Measurements from ENCODE around the gene TERT. TPM values are rescaled to one million over a fixed set of nuclear protein-coding genes. Genes with fewer than 3 reads are reported as not detected.

Gene TERT
- total RNA-seq, 2 donors from 2014 or later, result 7.1 to 9.8 TPM

DNA sequence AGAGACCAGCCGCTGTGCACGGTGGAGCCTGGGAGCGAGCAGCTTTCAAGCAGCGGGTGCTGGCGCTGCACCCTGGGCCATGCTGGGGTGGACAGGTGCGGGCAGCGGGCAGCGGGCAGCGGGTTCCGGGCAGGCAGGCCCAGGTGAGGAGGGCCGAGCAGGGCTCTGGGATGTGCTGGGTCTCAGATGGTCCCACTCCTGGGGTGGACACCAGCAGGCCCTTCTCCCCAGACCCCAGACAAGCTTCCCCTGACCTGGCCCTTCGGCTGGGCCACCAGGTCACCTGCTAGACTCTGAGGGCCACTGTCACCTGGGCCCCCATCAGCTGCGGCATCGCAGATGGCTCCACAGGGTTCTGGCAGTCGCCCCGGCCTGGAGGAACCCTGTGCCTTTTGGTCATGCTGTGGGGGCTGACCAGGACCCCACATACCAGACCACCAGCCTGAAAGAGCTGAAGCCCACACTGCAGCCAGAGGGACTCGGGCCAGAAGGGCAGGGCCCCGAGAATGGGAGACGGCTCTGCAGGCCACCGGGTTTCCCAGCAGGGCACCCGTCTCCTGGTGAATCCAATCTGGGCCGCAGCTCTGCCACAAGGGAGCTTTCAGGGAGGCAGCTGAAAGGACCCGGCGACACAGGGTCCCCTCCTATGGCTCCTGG, 91.4 kb downstream of the TERT start:
- H3K4me3 Mint-ChIP-seq, result no peak overlapping the region
- H3K27ac ChIP-seq (ENCODE audit: low read depth, low read length), result no peak overlapping the region
- no peak overlapping the region for H3K9ac ChIP-seq (ENCODE audit: extremely low read depth, low read length, poor library complexity, severe bottlenecking)
- no peak overlapping the region for H3K27ac Mint-ChIP-seq
- no peaks in the 10 kb centered on the region for H3K9me3 Mint-ChIP-seq
- H3K9me3 ChIP-seq (ENCODE audit: control insufficient read depth, low read length), result no peaks in the 10 kb centered on the region
- no peak overlapping the region for H3K4me3 ChIP-seq (ENCODE audit: low read length)
- H3K4me1 Mint-ChIP-seq, result peaks cover 5% of the 10 kb centered on the region
- no peaks in the 10 kb centered on the region for H3K36me3 ChIP-seq (ENCODE audit: control insufficient read depth, insufficient read depth, low read length)
- 88 to 95% methylated on average over 19 to 24 of the region's 24 CpGs for WGBS, 2 experiments (ENCODE audit: insufficient coverage in 1 of 2, insufficient read length in 1 of 2)
- H3K27me3 Mint-ChIP-seq (ENCODE audit: insufficient read depth), result peaks cover 3% of the 10 kb centered on the region
- H3K36me3 Mint-ChIP-seq (ENCODE audit: low read depth), result no peaks in the 10 kb centered on the region
- TF ChIP-seq, protein P1, sequence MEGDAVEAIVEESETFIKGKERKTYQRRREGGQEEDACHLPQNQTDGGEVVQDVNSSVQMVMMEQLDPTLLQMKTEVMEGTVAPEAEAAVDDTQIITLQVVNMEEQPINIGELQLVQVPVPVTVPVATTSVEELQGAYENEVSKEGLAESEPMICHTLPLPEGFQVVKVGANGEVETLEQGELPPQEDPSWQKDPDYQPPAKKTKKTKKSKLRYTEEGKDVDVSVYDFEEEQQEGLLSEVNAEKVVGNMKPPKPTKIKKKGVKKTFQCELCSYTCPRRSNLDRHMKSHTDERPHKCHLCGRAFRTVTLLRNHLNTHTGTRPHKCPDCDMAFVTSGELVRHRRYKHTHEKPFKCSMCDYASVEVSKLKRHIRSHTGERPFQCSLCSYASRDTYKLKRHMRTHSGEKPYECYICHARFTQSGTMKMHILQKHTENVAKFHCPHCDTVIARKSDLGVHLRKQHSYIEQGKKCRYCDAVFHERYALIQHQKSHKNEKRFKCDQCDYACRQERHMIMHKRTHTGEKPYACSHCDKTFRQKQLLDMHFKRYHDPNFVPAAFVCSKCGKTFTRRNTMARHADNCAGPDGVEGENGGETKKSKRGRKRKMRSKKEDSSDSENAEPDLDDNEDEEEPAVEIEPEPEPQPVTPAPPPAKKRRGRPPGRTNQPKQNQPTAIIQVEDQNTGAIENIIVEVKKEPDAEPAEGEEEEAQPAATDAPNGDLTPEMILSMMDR (conservative IDR thresholded peaks at IDR 0.05), result no peak
- H3K4me1 ChIP-seq (ENCODE audit: control insufficient read depth, insufficient read depth, low read length), result no peaks in the 10 kb centered on the region
- H3K27me3 ChIP-seq (ENCODE audit: control insufficient read depth, insufficient read depth, low read length, poor library complexity, severe bottlenecking), result peaks cover 9% of the 10 kb centered on the region
- no peak for DNase-seq

Small RNA genes within 50 kb of the gene (microRNA-seq; reads per million reads assigned to microRNA genes)
- gene MIR4457 (ENCODE audit: borderline microRNAs expressed), result not detected

Other genes with a start within 250 kb of the TERT start
- 10 to 100 TPM; 58.9 to 61.6 TPM for gene SLC12A7, start 183.0 kb downstream of the TERT start, total RNA-seq
- gene SLC6A19, start 93.5 kb downstream of the TERT start, total RNA-seq, result under 1 TPM; 0.09 to 0.15 TPM
- gene SLC6A18, start 69.7 kb downstream of the TERT start, total RNA-seq, result not detected
- gene CLPTM1L, start 50.0 kb upstream of the TERT start, total RNA-seq, result 10 to 100 TPM; 68.0 to 89.4 TPM
- under 1 TPM in 1 of 2 donors, not detected in 1; 0.18 TPM for gene SLC6A3, start 150.4 kb upstream of the TERT start, total RNA-seq
- 100 to 1,000 TPM in 1 of 2 donors, 10 to 100 TPM in 1; 78.5 to 124 TPM for gene LPCAT1, start 228.9 kb upstream of the TERT start, total RNA-seq